RWPE1 (cell line): ENCODE measurements around the gene ACYP2.

Source experiments
- CTCF ChIA-PET: fragments of 350-600 bp; sonication (Branson Sonifier 250); formaldehyde crosslinking; extraction: SDS; loops from one replicate; lab custom pipeline; 2021; lab: Yijun Ruan, JAX
- POLR2A ChIA-PET: fragments of 400-600 bp; formaldehyde crosslinking; extraction: SDS; loops from one replicate; lab custom pipeline; 2020; ENCODE audit warnings: antibody characterized with exemption; ENCODE audit not compliant: low non-redundant PET; lab: Yijun Ruan, JAX
- DNase-seq: peaks from one replicate; pipeline ENCODE4 v3.0.0; 2012; ENCODE audit warnings: low spot score
- H3K27ac ChIP-seq: fragments of 450-650 bp; 2 replicates; pipeline ENCODE4 v1.5.1; 2017
- TF ChIP-seq, protein P1 (sequence below): fragments of 450-650 bp; conservative IDR thresholded peaks from 2 replicates; pipeline ENCODE4 v1.5.1; 2017; ENCODE audit warnings: low read depth, mild to moderate bottlenecking

Gene ACYP2

DNA sequence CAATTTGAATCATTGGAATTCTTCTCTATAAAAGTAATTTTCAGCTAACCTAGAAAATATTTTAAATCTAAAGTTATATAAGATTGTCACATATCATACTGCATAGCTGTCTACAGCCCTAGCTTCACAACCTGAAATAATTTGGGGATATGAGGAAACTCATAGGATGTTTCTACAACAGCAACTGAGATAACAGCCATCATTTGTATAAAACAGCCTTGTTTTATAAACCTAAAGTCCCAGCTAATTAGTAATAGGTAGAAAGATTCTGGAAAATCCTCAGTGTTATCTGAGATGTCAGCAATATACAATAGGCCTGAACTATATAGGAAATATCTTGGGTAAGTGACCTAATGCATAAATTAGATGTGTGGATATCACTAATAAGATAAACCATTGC is 188.2 kb downstream of the ACYP2 start:
- DNase-seq = no peak
- H3K27ac ChIP-seq = no peak overlapping the region
- ChIA-PET CTCF (interaction anchor here (0.7 kb wide), 1 partner anchor 25 kb away, joined by 3 read pairs; no protein-coding TSS in a partner anchor), POLR2A (no interaction called here)
- TF ChIP-seq, protein P1, sequence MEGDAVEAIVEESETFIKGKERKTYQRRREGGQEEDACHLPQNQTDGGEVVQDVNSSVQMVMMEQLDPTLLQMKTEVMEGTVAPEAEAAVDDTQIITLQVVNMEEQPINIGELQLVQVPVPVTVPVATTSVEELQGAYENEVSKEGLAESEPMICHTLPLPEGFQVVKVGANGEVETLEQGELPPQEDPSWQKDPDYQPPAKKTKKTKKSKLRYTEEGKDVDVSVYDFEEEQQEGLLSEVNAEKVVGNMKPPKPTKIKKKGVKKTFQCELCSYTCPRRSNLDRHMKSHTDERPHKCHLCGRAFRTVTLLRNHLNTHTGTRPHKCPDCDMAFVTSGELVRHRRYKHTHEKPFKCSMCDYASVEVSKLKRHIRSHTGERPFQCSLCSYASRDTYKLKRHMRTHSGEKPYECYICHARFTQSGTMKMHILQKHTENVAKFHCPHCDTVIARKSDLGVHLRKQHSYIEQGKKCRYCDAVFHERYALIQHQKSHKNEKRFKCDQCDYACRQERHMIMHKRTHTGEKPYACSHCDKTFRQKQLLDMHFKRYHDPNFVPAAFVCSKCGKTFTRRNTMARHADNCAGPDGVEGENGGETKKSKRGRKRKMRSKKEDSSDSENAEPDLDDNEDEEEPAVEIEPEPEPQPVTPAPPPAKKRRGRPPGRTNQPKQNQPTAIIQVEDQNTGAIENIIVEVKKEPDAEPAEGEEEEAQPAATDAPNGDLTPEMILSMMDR = no peak

DNA sequence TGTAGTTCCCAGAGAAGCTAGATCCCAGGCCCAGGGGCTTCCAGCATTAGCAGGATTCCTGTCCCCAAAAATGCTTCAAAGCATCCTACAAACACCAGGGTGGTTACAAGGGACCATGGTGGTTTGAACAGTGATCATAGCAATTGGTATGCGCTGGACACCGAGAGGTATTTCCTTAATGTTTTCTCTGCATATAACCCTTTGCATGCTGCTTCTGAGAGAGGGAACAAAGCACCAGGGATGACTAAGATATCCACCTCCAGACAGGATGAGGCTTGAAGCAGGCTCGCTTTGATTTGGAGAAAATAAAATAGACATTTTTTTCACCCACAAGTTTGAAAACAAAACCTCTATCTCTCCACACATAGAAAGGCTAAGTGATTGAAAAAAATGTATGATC is 191.1 kb downstream of the ACYP2 start:
- DNase-seq = peak; percentile 67
- CTCF ChIA-PET = no interaction called here
- TF ChIP-seq, protein P1 = no peak
- no peak overlapping the region for H3K27ac ChIP-seq
- POLR2A ChIA-PET = no interaction called here

DNA sequence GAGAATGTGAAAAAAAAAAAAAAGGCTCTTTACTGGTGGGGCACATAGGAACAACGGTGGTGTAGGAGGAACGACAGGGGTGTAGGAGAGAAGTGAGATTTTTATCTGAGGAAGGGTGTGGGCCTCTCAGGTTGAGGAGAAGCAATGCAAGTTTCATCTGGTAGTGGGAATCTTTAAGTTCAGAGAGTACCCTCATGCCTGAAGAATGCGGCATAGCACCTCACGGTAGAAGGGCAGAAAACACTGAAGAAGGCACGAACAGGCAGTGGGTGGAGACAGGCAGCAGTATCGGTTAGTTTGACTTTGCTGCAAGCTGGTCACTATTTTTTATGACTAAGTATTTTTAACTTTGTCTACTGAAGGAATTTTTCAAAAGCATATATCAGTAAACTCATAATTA is 192.8 kb downstream of the ACYP2 start:
- DNase-seq = no peak
- no peak overlapping the region for H3K27ac ChIP-seq
- TF ChIP-seq, protein P1 = no peak
- POLR2A ChIA-PET = no interaction called here
- CTCF ChIA-PET = no interaction called here

DNA sequence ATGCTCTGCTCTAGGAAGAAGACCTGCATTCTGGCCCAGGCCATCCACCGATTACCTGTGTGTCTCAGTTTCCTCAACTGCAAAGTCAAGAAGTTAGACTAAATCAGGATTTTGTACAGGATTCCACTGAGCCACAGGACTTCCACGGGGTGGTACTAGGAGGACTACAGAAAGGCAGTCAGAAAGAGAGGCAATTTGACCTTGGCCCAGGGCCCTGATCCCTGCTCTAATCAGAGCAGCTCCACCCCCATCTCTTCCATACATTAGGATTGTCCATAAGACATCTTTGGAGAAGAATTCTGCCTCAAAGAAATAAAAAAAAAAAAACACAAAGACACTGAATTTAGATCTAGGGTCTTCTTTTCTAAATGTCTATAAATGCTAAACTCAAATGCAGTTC is 193.4 kb downstream of the ACYP2 start:
- ChIA-PET POLR2A (no interaction called here), CTCF (interaction anchor here (0.6 kb wide), 1 partner anchor 50 kb away, joined by 3 read pairs; no protein-coding TSS in a partner anchor)
- no peak overlapping the region for H3K27ac ChIP-seq
- no peak for DNase-seq
- TF ChIP-seq, protein P1 = no peak

DNA sequence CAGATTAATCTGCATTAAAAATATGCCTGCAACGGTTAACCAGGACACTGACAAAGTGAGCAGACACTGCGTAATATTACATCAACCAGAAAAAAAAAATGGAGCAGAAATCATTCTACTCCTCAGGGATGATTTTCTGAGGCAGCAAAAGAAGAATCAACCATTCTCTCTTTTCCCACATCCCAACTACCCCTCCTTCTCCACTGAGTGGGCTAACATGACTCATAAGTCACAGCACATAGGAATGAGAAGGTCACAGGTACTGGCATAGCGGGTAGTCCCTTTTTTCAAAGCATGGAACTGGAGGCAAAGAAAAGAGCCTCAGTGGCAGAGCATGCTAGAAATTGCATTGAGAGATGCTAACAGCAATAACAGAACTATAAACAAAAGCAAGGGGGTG is 194.9 kb downstream of the ACYP2 start:
- POLR2A ChIA-PET = no interaction called here
- CTCF ChIA-PET = no interaction called here
- TF ChIP-seq, protein P1 = no peak
- no peak for DNase-seq
- no peak overlapping the region for H3K27ac ChIP-seq

DNA sequence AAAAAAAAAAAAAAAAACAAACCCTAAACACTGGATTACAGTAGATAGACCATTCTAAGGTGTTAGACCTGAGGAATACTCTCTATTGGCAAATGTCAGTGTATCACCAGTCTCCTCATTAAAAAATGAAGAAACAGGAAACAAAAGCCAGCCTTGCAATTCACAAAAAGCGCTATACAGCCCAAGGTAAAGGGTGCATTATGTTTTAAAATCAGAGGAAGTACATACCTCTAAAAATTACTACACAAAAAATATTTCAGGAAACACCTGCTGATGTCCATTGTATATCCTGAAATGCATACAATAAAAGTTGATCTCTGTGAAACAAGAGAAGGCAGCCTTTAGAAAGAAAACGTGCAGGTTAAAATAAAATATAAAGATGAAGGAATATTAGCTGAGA is 195.5 kb downstream of the ACYP2 start:
- H3K27ac ChIP-seq = no peak overlapping the region
- CTCF ChIA-PET = no interaction called here
- TF ChIP-seq, protein P1 = no peak
- POLR2A ChIA-PET = no interaction called here
- no peak for DNase-seq

DNA sequence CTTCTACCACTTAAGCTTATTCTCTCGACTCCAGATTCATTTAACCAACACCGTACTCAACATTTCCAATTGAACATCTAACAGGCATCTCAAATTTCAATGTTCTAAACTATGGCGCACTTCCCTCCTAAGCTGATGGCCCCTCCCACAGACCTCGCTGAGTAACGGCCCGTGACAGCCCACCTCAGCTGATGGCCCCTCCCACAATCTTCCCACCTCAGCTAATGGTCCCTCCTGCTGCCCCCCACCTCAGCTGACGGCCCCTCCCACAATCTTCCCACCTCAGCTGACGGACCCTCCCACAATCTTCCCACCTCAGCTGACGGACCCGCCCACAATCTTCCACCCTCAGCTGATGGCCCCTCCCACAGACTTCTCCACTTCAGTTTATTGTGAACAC is 197.7 kb downstream of the ACYP2 start:
- no peak overlapping the region for H3K27ac ChIP-seq
- ChIA-PET CTCF (interaction anchor here (0.6 to 0.7 kb wide), 2 partner anchors 17 to 173 kb away, joined by 3 to 6 read pairs; no protein-coding TSS in a partner anchor), POLR2A (no interaction called here)
- TF ChIP-seq, protein P1 = no peak
- DNase-seq = no peak
